Uterus (tissue), 4 donors: Measurements from ENCODE around the gene PDCD1. TPM values are rescaled to one million over a fixed set of nuclear protein-coding genes. Genes with fewer than 3 reads are reported as not detected.

Source experiments
- DNase-seq, 2 donors: peaks; one replicate each; pipeline ENCODE4 v3.0.0-alpha.2; 2019 to 2020
- H3K27ac ChIP-seq, 2 donors: fragments of 200-600 bp; sonication (generic); 1 replicate in 1 of 2; 2 replicates in 1 of 2; pipeline ENCODE4 v1.5.1; 2016 to 2018
- H3K27me3 ChIP-seq, 2 donors: fragments of 200-600 bp; sonication (generic); one replicate each; pipeline ENCODE4 v1.5.1; 2018 to 2019; ENCODE audit warnings: control low read depth in 1 of 2
- H3K36me3 ChIP-seq, 2 donors: fragments of 200-600 bp; sonication (generic); one replicate each; pipeline ENCODE4 v1.5.1; 2019; ENCODE audit warnings: control low read depth in 1 of 2
- H3K4me1 ChIP-seq, 2 donors: fragments of 200-600 bp; sonication (generic); one replicate each; pipeline ENCODE4 v1.5.1; 2018 to 2019; ENCODE audit warnings: control low read depth in 1 of 2
- H3K4me3 ChIP-seq, 2 donors: fragments of 200-600 bp; sonication (generic); 1 replicate in 1 of 2; 2 replicates in 1 of 2; pipeline ENCODE4 v1.5.1; 2018 to 2019; ENCODE audit warnings: mild to moderate bottlenecking in 1 of 2
- H3K9me3 ChIP-seq, 2 donors: fragments of 200-600 bp; sonication (generic); one replicate each; pipeline ENCODE4 v1.5.1; 2019; ENCODE audit warnings: control low read depth in 1 of 2
- POLR2A ChIP-seq, 2 donors: fragments of 450-650 bp; IDR thresholded peaks; one replicate each; pipeline ENCODE4 v1.6.1; 2016; ENCODE audit warnings: antibody characterized with exemption in 2 of 2, mild to moderate bottlenecking in 1 of 2, moderate library complexity in 1 of 2
- intact Hi-C: fragments of 100-400 bp; cut with DNase I; formaldehyde crosslinking; loops from one replicate; pipeline ENCODE4 v1.15.1; 2023; ENCODE audit warnings: low total_unique reads
- total RNA-seq, 4 donors: library from RNA; depleted of rRNA in 3 of 4; stranded (reverse); fragments of >200 nt in 3 of 4; gene quantifications; one replicate each; pipeline versions ENCODE4 v1.1.0 to v1.2.4, GENCODE V29; 2014 to 2023
- TF ChIP-seq, protein P1 (sequence below), 4 experiments: fragments of 200-600 bp in 2 of 4; fragments of 450-650 bp in 2 of 4; sonication (generic) in 2 of 4; IDR thresholded peaks; one replicate each; pipeline ENCODE4 v1.5.1; 2016 to 2019; ENCODE audit warnings: antibody characterized with exemption in 4 of 4, mild to moderate bottlenecking in 2 of 4, moderate library complexity in 1 of 4
- donor health status: DM: yes; HTN: yes; CAD: no.

The PDCD1 gene
- total RNA-seq, 4 donors from 2014 or later: 0.21 TPM; not detected in 3

DNA sequence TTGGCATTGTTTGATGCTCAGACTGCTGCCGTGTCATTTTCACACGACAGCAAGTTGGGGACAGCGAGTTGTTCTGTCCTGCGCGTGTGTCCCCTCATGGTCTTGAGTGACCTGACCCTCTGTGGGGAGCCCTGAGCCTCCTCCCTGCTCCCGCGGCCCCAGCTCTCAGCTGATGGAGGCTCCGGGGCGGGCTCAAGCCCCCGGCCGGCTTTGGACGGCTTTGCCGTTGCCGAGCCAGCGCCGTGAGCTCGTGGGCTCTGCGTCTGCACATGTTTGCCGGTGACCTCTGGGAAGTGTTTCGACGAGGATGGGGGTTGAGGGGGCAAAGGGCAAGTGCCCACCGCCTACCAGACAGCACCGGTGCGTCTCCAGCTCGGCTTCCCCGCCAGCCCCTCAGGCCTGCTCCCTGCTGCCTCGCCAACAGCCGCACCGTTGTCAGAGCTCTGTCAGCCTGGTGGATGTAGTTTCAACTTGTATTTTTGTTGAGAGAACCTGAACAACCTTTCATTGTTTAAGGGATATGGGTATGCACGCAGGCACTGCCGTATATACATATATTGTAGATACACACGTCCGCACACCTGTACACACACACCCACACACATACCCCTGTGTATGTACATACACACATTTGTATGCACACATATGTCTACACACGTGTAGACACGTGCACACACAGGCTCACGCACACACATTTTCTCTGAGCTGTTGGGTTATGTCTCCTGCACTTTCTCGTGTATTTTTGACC lies 13.7 kb downstream of the PDCD1 start:
- DNase-seq: peak; percentile 16 to 17
- Histone ChIP-seq H3K4me3 (peak overlapping the region in 1 of 2 donors; percentile 40), H3K4me1 (peaks cover 0 to 5% of the 10 kb centered on the region in 2 donors), H3K9me3 (no peaks in the 10 kb centered on the region), H3K27ac (peak overlapping the region in 1 of 2 donors; percentile 73), H3K27me3 (no peaks in the 10 kb centered on the region), H3K36me3 (no peaks in the 10 kb centered on the region)
- intact Hi-C loops: no loop called here
- no peak for TF ChIP-seq POLR2A (IDR thresholded peaks at IDR 0.05)
- TF ChIP-seq, protein P1, sequence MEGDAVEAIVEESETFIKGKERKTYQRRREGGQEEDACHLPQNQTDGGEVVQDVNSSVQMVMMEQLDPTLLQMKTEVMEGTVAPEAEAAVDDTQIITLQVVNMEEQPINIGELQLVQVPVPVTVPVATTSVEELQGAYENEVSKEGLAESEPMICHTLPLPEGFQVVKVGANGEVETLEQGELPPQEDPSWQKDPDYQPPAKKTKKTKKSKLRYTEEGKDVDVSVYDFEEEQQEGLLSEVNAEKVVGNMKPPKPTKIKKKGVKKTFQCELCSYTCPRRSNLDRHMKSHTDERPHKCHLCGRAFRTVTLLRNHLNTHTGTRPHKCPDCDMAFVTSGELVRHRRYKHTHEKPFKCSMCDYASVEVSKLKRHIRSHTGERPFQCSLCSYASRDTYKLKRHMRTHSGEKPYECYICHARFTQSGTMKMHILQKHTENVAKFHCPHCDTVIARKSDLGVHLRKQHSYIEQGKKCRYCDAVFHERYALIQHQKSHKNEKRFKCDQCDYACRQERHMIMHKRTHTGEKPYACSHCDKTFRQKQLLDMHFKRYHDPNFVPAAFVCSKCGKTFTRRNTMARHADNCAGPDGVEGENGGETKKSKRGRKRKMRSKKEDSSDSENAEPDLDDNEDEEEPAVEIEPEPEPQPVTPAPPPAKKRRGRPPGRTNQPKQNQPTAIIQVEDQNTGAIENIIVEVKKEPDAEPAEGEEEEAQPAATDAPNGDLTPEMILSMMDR (IDR thresholded peaks at IDR 0.05): no peak

DNA sequence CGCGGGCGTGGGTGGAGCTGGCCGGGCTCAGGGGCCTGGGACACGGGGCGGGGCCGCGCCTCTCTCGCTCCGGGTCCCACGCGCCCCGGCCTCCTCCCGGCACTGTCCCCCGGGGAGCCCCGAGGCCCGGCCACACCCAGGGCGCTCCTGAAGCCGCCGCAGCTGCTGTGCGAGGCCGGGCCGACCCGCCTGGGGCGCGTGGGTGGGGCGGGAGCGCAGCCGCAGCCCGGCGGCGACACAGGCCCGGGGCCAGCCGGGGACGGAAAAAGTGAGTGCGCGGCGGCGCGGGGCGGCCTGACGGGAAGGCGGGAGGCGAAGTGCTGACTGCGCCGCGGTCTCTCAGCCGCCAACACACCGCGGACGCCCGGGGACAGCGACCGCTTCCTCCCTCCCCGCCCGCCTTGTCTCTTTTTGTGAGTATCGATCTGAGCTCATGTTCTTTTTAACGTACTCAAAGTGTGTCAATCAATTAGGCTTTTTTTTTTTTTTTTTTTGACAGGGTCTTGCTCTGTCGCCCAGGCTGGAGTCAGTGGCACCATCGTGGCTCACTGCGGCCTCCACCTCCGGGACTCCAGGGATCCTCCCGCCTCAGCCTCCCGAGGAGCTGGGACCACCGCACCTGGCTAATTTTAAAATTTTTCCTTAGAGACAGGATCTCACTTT lies 14.5 kb downstream of the PDCD1 start:
- peaks cover 0 to 5% of the 10 kb centered on the region in 2 donors for H3K4me1 ChIP-seq
- DNase-seq: peak; percentile 62 to 78
- peak overlapping the region in 1 of 2 donors; percentile 40 for H3K4me3 ChIP-seq
- TF ChIP-seq, protein P1 (IDR thresholded peaks at IDR 0.05): peak in 3 of 4 experiments; percentile 27 to 59 (median 42)
- peak in 1 of 2 donors; percentile 25 for TF ChIP-seq POLR2A (IDR thresholded peaks at IDR 0.05)
- H3K9me3 ChIP-seq: no peaks in the 10 kb centered on the region
- no peaks in the 10 kb centered on the region for H3K36me3 ChIP-seq
- peak overlapping the region; percentile 28 to 73 for H3K27ac ChIP-seq
- H3K27me3 ChIP-seq: no peaks in the 10 kb centered on the region
- intact Hi-C loops: no loop called here

DNA sequence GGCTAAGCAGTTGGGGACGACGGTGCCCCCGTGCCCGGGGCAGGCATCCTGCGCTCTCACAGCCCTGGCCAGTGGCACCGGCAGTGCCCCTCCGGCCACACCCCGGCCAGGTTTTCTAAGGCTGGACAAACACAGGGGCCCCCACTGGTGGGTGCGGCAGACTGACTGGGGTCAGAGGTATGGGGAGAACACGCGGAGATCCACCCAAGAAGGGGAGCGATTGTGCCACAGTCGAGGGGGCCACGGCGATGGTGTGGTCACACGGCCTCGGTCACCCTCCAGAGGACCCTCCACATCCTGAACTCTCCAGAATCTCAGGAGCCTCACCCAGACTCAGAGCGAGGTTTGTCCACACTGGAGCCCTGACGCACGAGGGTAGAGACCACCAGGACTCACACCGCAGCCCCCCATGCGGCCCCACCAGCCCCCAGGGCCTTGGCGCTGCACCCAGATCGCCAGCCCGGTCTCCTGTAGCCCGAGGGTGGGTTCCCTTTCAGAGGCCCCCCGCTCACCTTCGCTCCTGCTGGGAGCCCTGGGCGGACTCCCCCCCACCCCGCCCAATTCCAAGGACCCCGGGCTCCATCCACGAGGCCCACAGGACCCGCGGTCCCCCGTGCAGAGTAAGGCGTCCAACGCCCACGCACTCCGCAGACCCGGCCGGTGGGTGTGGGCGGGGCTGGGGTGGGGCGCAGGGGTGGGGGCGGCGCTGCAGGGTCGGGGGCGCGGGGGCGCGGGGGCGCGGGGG lies 15.2 kb downstream of the PDCD1 start:
- H3K27ac ChIP-seq: peak overlapping the region; percentile 28 to 73
- peaks cover 0 to 5% of the 10 kb centered on the region in 2 donors for H3K4me1 ChIP-seq
- intact Hi-C loops: no loop called here
- DNase-seq: peak in 1 of 2 donors; percentile 28
- H3K36me3 ChIP-seq: no peaks in the 10 kb centered on the region
- H3K27me3 ChIP-seq: no peaks in the 10 kb centered on the region
- H3K4me3 ChIP-seq: peak overlapping the region in 1 of 2 donors; percentile 40
- TF ChIP-seq, protein P1 (IDR thresholded peaks at IDR 0.05): no peak
- TF ChIP-seq POLR2A (IDR thresholded peaks at IDR 0.05): no peak
- no peaks in the 10 kb centered on the region for H3K9me3 ChIP-seq

DNA sequence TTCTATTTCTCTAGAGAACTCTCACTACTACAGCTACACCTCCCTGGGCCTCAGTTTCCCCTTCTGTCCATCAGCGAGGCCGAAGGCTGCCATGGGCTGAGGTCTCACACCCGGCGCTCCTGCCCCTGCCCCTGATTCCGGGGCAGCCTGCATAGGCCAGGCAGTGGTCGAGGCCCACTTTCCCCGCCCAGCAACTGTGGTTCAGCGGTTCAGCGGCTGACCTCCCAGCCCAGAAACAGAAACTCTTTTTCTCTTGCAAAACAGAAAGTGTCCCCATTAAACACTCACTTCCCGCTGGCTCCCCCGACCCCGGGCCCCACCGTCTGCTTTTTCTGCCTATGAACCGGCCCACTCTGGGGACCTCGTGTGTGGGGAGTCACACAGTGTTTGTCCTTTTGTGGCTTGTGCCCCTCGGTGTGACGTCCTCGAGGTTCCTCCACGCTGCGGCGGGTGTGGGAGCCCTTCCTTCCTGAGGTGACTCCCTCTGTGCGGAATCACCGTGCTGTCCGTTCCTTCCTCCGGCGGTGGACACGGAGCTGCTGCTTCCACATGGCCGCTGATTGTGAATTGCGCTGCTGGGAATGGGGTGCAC lies 16.0 kb downstream of the PDCD1 start:
- intact Hi-C loops: no loop called here
- peak overlapping the region in 1 of 2 donors; percentile 73 for H3K27ac ChIP-seq
- H3K4me1 ChIP-seq: peaks cover 0 to 5% of the 10 kb centered on the region in 2 donors
- TF ChIP-seq, protein P1 (IDR thresholded peaks at IDR 0.05): no peak
- no peak for TF ChIP-seq POLR2A (IDR thresholded peaks at IDR 0.05)
- no peaks in the 10 kb centered on the region for H3K27me3 ChIP-seq
- no peaks in the 10 kb centered on the region for H3K9me3 ChIP-seq
- no peaks in the 10 kb centered on the region for H3K36me3 ChIP-seq
- peak in 1 of 2 donors; percentile 32 for DNase-seq
- H3K4me3 ChIP-seq: no peak overlapping the region
